Testis (tissue), 3 donors: Measurements from ENCODE around the gene DAPK3. TPM values are rescaled to one million over a fixed set of nuclear protein-coding genes. Genes with fewer than 3 reads are reported as not detected.
A peak's percentile ranks its signal among the peaks of the same experiment; 100 is the strongest.
"Not testable (repeated sequence)": the region's sequence is repeated elsewhere in the genome, so short reads cannot be mapped to it uniquely, and the experiment has no call there.

ENCODE experiments used
- DNase-seq: peaks from one replicate; pipeline ENCODE4 v3.0.0-alpha.2; 2019
- H3K27ac ChIP-seq, 2 donors: fragments of 200-600 bp; sonication (generic); one replicate each; pipeline ENCODE4 v1.5.1; 2019
- H3K27me3 ChIP-seq: fragments of 200-600 bp; sonication (generic); one replicate; pipeline ENCODE4 v1.5.1; 2019
- H3K36me3 ChIP-seq: fragments of 200-600 bp; sonication (generic); one replicate; pipeline ENCODE4 v1.5.1; 2017; ENCODE audit warnings: low read depth; ENCODE audit errors: missing control alignments
- H3K4me1 ChIP-seq: fragments of 200-600 bp; sonication (generic); one replicate; pipeline ENCODE4 v1.5.1; 2019
- H3K4me3 ChIP-seq, 2 donors: fragments of 200-600 bp; sonication (generic); one replicate each; pipeline ENCODE4 v1.5.1; 2017 to 2019
- H3K9me3 ChIP-seq: fragments of 200-600 bp; sonication (generic); one replicate; pipeline ENCODE4 v1.5.1; 2017
- CTCF ChIP-seq, 3 experiments: fragments of 450-650 bp in 2 of 3; fragments of 200-600 bp in 1 of 3; sonication (generic) in 1 of 3; IDR thresholded peaks; one replicate each; pipeline ENCODE4 v1.5.1; 2016 to 2019; ENCODE audit warnings: antibody characterized with exemption in 3 of 3, mild to moderate bottlenecking in 2 of 3, moderate library complexity in 1 of 3
- POLR2A ChIP-seq: fragments of 450-650 bp; IDR thresholded peaks from one replicate; pipeline ENCODE4 v1.6.1; 2017; ENCODE audit warnings: antibody characterized with exemption, mild to moderate bottlenecking, moderate library complexity
- WGBS, 2 donors: methylation state at CpG; one replicate each; pipeline ENCODE4 v1.1.5; 2018; 5-methylcytosine and 5-hydroxymethylcytosine counted together
- intact Hi-C: fragments of 100-400 bp; cut with DNase I; formaldehyde crosslinking; loops from one replicate; pipeline ENCODE4 v1.15.1; 2023; ENCODE audit warnings: low total_unique reads
- polyA plus RNA-seq: library from polyadenylated mRNA; stranded (reverse); fragments of 350-450 nt; fragmentation: Illumina TruSeq; extraction: RNeasy Lipid Tissue Mini Kit (QIAGEN cat#74804); gene quantifications from one replicate; pipeline ENCODE4 v1.2.3, GENCODE V29; 2014; ENCODE audit warnings: low read depth, low replicate concordance; ENCODE audit not compliant: insufficient read depth
- total RNA-seq, 2 donors: library from RNA; depleted of rRNA; stranded (reverse); fragments of >200 nt; gene quantifications; one replicate each; pipeline ENCODE4 v1.2.3, GENCODE V29; 2016

Gene DAPK3
- total and polyA plus RNA-seq, 3 donors from 2014 or later, result 89.8 to 111 (median 102) TPM

DNA sequence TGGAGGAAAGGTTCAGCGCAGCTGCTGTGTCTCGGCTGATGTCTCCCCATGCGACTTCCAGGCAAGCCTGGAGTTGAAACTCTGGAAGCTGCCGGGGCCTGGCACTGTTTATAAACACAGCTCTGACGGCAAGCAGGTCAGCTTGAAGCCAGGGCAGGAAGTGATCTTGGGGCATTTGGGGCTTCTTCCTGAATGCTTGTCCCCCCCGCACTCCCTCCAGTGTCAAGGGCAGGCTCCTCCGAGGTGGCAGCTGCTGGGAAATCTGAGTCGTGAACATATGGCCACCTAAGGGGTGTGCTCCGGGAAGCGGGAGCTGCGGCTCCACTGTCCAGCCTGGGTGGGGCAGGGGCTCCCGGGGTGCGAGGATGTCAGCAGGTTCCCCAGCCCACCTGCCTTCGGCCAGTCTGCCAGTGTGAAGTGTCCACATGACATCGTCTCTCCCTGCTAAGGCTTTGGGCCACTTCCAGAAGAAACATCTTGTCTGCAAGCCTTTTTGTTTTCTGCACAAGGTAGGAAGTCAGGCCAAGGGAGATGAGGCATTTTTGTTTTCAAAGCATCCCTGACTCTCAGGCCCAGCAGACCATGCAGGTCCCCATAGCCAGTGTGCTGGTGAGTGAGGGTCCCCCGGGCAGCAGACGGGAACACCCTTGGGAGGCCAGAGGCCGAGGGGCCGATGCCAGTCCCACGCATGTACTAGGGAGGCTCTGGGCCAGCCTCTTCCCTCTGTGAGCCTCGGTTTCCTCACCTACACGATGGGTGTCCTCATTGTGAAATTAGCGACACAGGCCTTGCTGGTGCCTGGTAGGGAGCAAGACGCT is 39.3 kb upstream of the DAPK3 start:
- DNase-seq, result peak; percentile 62
- Histone ChIP-seq H3K27ac (no peak overlapping the region), H3K4me1 (peaks cover 49% of the 10 kb centered on the region), H3K27me3 (no peaks in the 10 kb centered on the region), H3K36me3 (no peaks in the 10 kb centered on the region), H3K9me3 (no peaks in the 10 kb centered on the region), H3K4me3 (no peak overlapping the region)
- 51 to 65% methylated on average over 8 to 23 of the region's 24 CpGs for WGBS, 2 donors
- TF ChIP-seq CTCF (IDR thresholded peaks at IDR 0.05), result no peak
- no peak for TF ChIP-seq POLR2A
- intact Hi-C loops, result no loop called here

- intact Hi-C loops, result no loop called here
- peak overlapping the region; percentile 90 to 95 for H3K4me3 ChIP-seq
- H3K27ac ChIP-seq, result peak overlapping the region; percentile 79 to 93
- WGBS, 2 donors, result 0% methylated on average over 19 to 20 of the region's 55 CpGs
- peaks cover 31% of the 10 kb centered on the region for H3K4me1 ChIP-seq
- no peaks in the 10 kb centered on the region for H3K27me3 ChIP-seq
- no peaks in the 10 kb centered on the region for H3K9me3 ChIP-seq
- DNase-seq, result peak; percentile 71
- H3K36me3 ChIP-seq, result no peaks in the 10 kb centered on the region
- TF ChIP-seq CTCF (IDR thresholded peaks at IDR 0.05) (no peak), POLR2A (no peak)
These were observed 37.1 kb upstream of the DAPK3 start for GRCh38 chr19:4007836-4008539.

DNA sequence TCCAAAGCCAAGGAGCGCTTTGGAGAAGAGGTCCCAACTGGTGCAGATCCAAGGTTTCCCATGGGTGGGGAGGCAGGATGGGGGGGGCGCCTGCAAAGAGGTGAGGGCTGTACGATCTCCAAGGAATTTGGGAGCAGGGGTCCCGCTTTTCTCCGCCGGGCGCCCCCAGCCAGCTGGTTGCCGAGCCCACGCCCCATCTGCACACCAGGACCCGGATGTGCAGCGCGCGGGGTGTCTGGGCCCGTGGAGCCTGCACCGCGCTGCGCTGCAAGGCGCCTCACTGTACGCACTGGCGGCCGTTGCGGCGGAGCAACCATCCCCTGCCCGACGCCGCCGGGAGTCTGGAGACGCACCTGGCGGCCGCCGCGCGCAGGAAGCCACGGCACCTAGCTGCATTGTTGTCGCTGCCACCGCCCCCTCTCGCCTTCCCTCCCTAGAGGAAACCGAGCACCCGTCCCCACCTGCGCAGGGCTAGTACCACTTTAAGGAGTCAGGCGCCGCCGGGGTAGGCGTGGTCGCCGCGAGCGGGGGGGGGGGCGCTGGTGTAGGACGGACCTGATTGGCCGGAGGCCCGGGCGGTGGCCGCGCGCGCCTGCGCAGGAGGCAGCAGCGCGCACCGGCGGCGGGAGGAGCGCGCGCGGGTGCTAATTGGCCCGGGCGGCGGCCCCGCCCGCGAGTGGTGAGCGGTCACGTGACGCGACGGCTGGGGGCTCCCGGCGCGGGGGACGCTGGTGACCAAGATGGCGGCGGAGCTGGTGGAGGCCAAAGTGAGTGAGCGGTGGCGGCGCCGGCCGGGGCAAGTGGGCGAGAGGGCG is 36.3 kb upstream of the DAPK3 start, which contains the start of gene PIAS4:
TSS of gene PIAS4 (plus strand) at position 716 of the 815 bp plus-strand sequence. CDS start at position 741, 25 bp downstream.
- Histone ChIP-seq H3K36me3 (no peaks in the 10 kb centered on the region), H3K4me3 (peak within 1 kb of the TSS; percentile 90 to 95), H3K27me3 (no peaks in the 10 kb centered on the region), H3K9me3 (no peaks in the 10 kb centered on the region), H3K27ac (peak within 1 kb of the TSS; percentile 83 to 93), H3K4me1 (peaks cover 31% of the 10 kb centered on the region)
- TF ChIP-seq CTCF (IDR thresholded peaks at IDR 0.05) (peak in 2 of 3 experiments; percentile 5 to 44), POLR2A (no peak)
- peak; percentile 96 for DNase-seq
- intact Hi-C loops, result no loop called here
- WGBS, 2 donors, result 0% methylated on average over 16 to 17 of the region's 91 CpGs

DNA sequence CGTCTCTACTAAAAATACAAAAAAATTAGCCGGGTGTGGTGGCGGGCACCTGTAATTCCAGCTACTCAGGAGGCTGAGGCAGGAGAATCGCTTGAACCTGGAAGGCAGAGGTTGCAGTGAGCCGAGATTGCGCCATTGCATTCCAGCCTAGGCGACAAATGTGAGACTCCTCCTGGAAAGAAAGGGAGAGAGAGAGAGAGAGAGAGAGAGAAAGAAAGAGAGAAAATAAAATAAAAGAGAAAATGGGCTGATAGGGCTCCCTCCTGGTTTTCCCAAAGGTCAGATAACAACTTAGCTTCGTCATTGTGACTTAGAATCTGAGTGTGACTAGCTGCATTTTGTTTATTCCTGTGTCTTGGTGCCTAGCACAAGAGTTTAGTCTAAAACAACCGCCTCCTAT is 34.5 kb upstream of the DAPK3 start:
- H3K4me3 ChIP-seq, H3K27ac ChIP-seq, H3K9me3 ChIP-seq, H3K36me3 ChIP-seq, DNase-seq, intact Hi-C loops, H3K27me3 ChIP-seq: not testable (repeated sequence)
- peaks cover 22% of the 10 kb centered on the region for H3K4me1 ChIP-seq
- WGBS, 2 donors, result 94 to 97% methylated on average over 9 of the region's 9 CpGs

DNA sequence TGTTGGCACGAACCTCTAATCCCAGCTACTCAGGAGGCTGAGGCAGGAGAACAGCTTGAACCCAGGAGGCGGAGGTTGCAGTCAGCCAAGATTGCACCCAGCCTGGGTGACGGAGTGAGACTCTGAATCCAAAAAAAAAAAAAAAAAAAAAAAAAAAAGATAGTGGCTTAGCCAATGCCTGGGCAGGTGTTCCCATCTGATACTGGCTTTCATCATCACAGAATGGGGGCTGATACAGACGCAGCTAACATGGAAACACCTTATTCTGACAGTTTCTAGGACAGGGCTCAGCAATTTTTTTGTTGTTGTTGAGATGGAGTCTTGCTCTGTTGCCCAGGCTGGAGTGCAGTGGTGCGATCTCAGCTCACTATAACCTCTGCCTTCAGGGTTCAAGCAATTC is 29.9 kb upstream of the DAPK3 start:
- WGBS, 2 donors, result 83 to 86% methylated on average over 5 of the region's 5 CpGs
- intact Hi-C loops, result not testable (repeated sequence)

GRCh38 chr19:3998667-3999412 is 27.9 kb upstream of the DAPK3 start:
- H3K27me3 ChIP-seq, H3K36me3 ChIP-seq, H3K27ac ChIP-seq, DNase-seq, H3K4me3 ChIP-seq, H3K4me1 ChIP-seq, H3K9me3 ChIP-seq, intact Hi-C loops: not testable (repeated sequence)
- 82 to 90% methylated on average over 13 to 29 of the region's 29 CpGs for WGBS, 2 donors

More for the DNA sequence above, 29.9 kb upstream of the DAPK3 start:
- not testable (repeated sequence) for H3K4me3 ChIP-seq, H3K27ac ChIP-seq, H3K36me3 ChIP-seq, H3K4me1 ChIP-seq, DNase-seq, H3K9me3 ChIP-seq, H3K27me3 ChIP-seq
